ENCODE data around the gene PXMP2. TPM values are rescaled to one million over a fixed set of nuclear protein-coding genes. Genes with fewer than 3 reads are reported as not detected.

Gene PXMP2
- total and polyA plus RNA-seq, 2 donors from 2014 or later = 23.4 to 90.9 TPM

DNA sequence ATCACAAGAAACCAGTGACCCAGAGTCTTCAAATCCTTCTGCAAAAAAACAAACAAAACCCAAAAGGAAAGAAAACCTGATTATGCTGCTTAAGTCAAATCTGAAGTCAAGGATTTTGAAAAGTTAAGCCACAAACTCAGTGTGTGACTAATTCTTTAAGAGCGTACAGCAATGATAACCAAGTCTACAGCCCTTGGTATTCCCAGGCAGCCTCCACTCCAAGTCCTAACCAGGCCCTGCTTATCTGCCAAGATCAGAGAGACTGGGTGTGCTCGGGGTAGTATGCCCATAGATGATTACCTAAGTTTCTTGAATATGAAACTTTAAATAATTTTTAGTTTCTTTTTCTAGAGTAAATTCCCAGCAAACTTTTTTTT is 36.4 kb downstream of the PXMP2 start:
- H3K9ac ChIP-seq (ENCODE audit: low read length in 3 of 3) = no peak overlapping the region

DNA sequence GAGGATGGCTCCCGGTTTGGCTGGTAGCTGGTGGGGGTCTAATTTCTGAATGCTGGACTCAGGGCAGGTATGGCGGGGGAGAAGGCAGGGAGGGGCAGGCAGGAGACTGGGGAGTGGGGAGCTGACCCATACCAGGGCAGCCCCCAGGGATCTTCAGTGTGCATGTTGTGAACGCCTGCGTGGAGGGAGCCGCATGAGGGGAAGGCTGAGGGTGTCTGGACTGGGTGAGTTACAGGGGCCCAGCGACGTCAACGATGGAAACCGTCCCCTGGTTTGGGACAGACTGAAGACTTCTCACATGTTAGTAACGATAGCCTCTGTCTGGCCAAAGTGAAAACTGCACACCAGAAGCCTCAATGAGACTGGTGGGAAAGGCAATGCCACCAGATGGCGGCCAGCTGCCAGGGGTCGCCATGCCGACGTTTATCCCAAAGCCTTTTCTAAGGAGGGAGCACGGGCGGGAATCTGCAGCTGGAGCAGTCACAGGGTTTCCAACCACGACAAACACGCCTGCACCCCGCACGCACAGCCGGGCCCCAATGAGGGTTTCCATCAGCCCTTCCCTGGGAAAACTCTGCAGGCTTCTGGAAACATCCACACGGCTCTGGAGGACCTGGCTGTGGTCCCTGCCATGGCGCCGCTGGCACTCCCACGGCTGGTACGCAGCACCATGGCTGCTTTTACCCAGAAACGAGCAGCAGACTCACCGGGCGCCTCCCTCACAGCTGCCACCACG is 37.3 kb downstream of the PXMP2 start:
- H3K4me1 ChIP-seq (ENCODE audit: control insufficient read depth in 2 of 3, insufficient read depth in 2 of 3, low read depth in 1 of 3, low read length in 3 of 3) = no peaks in the 10 kb centered on the region

More for the DNA sequence above, 36.4 kb downstream of the PXMP2 start:
- FAIRE-seq (no peak), DNase-seq (no peak)
- no peaks in the 10 kb centered on the region for H3K4me1 ChIP-seq (ENCODE audit: control insufficient read depth in 2 of 3, insufficient read depth in 2 of 3, low read depth in 1 of 3, low read length in 3 of 3)
- intact Hi-C loops (cut with DNase I) = no loop called here
- H3K27me3 ChIP-seq (ENCODE audit: control insufficient read depth, insufficient read depth, low read length) = no peaks in the 10 kb centered on the region
- H3K9me3 ChIP-seq (ENCODE audit: control insufficient read depth in 2 of 3, insufficient read depth in 1 of 3, low read length in 3 of 3) = no peaks in the 10 kb centered on the region
- TF ChIP-seq CTCF (IDR thresholded peaks at IDR 0.05; ENCODE audit: borderline replicate concordance, extremely low read depth, insufficient read depth) = no peak
- H3K27ac ChIP-seq (ENCODE audit: low read depth in 2 of 2, low read length in 2 of 2) = no peak overlapping the region
- peaks cover 4 to 43% (median 16%) of the 10 kb centered on the region in 3 donors for H3K36me3 ChIP-seq (ENCODE audit: control insufficient read depth in 2 of 3, insufficient read depth in 3 of 3, low read length in 3 of 3)
- no peak overlapping the region for H3K4me3 ChIP-seq (ENCODE audit: low read length in 3 of 3)

GRCh38 chr12:132726386-132726785 is 39.0 kb downstream of the PXMP2 start:
- Histone ChIP-seq H3K36me3 (ENCODE audit: control insufficient read depth in 2 of 3, insufficient read depth in 3 of 3, low read length in 3 of 3) (peaks cover 4 to 44% (median 17%) of the 10 kb centered on the region in 3 donors), H3K9ac (ENCODE audit: low read length in 3 of 3) (no peak overlapping the region), H3K27ac (ENCODE audit: low read depth in 2 of 2, low read length in 2 of 2) (no peak overlapping the region), H3K4me3 (ENCODE audit: low read length in 3 of 3) (no peak overlapping the region), H3K4me1 (ENCODE audit: control insufficient read depth in 2 of 3, insufficient read depth in 2 of 3, low read depth in 1 of 3, low read length in 3 of 3) (no peaks in the 10 kb centered on the region), H3K27me3 (ENCODE audit: control insufficient read depth, insufficient read depth, low read length) (no peaks in the 10 kb centered on the region), H3K9me3 (ENCODE audit: control insufficient read depth in 2 of 3, insufficient read depth in 1 of 3, low read length in 3 of 3) (no peaks in the 10 kb centered on the region)
- TF ChIP-seq CTCF (IDR thresholded peaks at IDR 0.05; ENCODE audit: borderline replicate concordance, extremely low read depth, insufficient read depth) = no peak
- FAIRE-seq (no peak), DNase-seq (peak in 1 of 5 donors; percentile 59)
- intact Hi-C loops (cut with DNase I) = no loop called here

More for the DNA sequence above, 37.3 kb downstream of the PXMP2 start:
- no peak overlapping the region for H3K4me3 ChIP-seq (ENCODE audit: low read length in 3 of 3)
- peaks cover 4 to 44% (median 15%) of the 10 kb centered on the region in 3 donors for H3K36me3 ChIP-seq (ENCODE audit: control insufficient read depth in 2 of 3, insufficient read depth in 3 of 3, low read length in 3 of 3)
- intact Hi-C loops (cut with DNase I) = no loop called here
- FAIRE-seq = no peak
- no peaks in the 10 kb centered on the region for H3K9me3 ChIP-seq (ENCODE audit: control insufficient read depth in 2 of 3, insufficient read depth in 1 of 3, low read length in 3 of 3)
- H3K9ac ChIP-seq (ENCODE audit: low read length in 3 of 3) = no peak overlapping the region
- TF ChIP-seq CTCF (IDR thresholded peaks at IDR 0.05; ENCODE audit: borderline replicate concordance, extremely low read depth, insufficient read depth) = no peak
- no peak overlapping the region for H3K27ac ChIP-seq (ENCODE audit: low read depth in 2 of 2, low read length in 2 of 2)
- DNase-seq = peak in 1 of 5 donors; percentile 68
- H3K27me3 ChIP-seq (ENCODE audit: control insufficient read depth, insufficient read depth, low read length) = no peaks in the 10 kb centered on the region
